Fibroblast of the aortic adventitia (primary cell): Measurements from ENCODE around the gene CYP20A1. TPM values are rescaled to one million over a fixed set of nuclear protein-coding genes. Genes with fewer than 3 reads are reported as not detected.

Source experiments
- DNase-seq: peaks from one replicate; pipeline ENCODE4 v3.0.0-alpha.2; 2010; ENCODE audit warnings: low read depth
- H3K4me3 ChIP-seq: 2 replicates; pipeline ENCODE4 v1.5.1; 2011; ENCODE audit warnings: low read depth, mild to moderate bottlenecking, control low read depth, low read length, moderate library complexity
- small RNA-seq: library from RNA; depleted of rRNA; stranded (forward); fragments of <200 nt; gene quantifications from one replicate; pipeline ENCODE3, GENCODE V24; 2012
- total RNA-seq: library from RNA; depleted of rRNA; stranded (reverse); fragments of >200 nt; gene quantifications from 2 replicates; pipeline ENCODE4 v1.2.3, GENCODE V29; 2012; ENCODE audit warnings: low replicate concordance
- TF ChIP-seq, protein P1 (sequence below): IDR thresholded peaks from 2 replicates; pipeline ENCODE4 v1.5.1; 2011; ENCODE audit warnings: mild to moderate bottlenecking, low read length, control low read depth, inconsistent platforms; ENCODE audit not compliant: insufficient read depth

The CYP20A1 gene
- total RNA-seq, 1 donor, result 51.7 TPM

DNA sequence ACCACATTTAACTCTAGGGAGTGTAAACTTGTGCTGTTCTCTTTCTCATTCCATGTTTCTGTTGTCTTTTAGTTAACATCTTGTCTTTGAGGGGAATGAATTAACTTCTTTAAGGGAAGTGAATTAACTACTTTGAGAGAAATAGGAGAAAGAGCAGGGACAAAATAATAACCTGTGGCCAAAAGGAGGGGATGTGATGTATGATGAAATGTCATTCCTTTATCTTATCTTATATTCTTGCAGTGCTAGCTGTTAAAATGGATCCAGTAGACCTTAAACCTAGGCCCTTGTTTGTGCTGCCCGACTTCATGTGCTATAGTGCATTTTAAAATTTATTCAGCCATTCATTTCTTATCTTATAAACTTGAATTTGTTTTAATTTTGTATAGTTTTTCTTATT is 107.8 kb downstream of the CYP20A1 start:
- no peak overlapping the region for H3K4me3 ChIP-seq
- TF ChIP-seq, protein P1, sequence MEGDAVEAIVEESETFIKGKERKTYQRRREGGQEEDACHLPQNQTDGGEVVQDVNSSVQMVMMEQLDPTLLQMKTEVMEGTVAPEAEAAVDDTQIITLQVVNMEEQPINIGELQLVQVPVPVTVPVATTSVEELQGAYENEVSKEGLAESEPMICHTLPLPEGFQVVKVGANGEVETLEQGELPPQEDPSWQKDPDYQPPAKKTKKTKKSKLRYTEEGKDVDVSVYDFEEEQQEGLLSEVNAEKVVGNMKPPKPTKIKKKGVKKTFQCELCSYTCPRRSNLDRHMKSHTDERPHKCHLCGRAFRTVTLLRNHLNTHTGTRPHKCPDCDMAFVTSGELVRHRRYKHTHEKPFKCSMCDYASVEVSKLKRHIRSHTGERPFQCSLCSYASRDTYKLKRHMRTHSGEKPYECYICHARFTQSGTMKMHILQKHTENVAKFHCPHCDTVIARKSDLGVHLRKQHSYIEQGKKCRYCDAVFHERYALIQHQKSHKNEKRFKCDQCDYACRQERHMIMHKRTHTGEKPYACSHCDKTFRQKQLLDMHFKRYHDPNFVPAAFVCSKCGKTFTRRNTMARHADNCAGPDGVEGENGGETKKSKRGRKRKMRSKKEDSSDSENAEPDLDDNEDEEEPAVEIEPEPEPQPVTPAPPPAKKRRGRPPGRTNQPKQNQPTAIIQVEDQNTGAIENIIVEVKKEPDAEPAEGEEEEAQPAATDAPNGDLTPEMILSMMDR, result no peak
- no peak for DNase-seq

DNA sequence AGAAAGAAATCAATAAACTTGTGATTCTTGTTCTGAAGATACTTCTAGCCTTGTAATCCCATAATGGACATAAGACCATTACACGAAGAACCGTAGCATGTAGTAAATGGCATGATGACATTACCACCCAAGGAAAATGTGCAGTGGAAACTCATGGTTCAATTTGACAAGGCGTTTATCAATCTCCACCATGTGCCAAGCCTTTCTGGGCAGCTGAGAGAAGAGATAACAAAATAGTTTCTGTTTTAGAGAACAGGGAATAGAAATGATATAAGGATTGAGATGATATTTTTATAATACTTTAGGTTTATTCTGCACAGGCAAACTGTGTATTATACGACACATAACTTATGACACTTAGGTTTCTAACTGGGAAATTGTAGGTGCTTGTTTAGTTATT is 108.6 kb downstream of the CYP20A1 start:
- no peak overlapping the region for H3K4me3 ChIP-seq
- no peak for DNase-seq
- TF ChIP-seq, protein P1, result no peak

DNA sequence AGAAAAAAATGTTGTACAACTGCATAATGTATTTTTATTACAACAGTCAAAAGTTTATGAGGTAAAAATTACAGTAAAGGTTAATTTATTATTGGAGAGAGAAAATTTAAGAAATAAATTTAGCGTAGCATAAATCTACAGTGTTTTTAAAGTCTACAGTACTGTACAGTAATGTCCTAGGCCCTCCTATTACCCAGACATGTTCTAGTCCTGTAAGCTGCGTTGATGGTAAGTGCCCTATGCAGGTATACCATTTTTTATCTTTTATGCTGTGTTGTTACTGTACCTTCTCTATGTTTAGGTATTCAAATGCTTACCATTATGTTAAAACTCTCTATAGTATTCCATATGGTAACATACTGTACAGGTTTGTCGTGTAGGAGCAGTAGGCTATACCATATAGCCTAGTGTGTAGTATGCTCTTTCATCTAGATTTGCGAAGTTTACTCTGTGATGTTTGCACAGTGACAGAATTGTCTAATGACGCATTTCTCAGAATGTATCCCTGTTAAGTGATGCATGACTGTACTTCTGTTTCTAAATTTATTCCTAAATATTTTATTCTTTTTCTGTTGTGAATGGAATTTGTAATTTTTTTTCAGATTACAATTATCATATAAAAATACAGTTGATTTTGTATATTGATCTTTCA is 113.9 kb downstream of the CYP20A1 start:
- no peak for DNase-seq
- TF ChIP-seq, protein P1, result no peak
- H3K4me3 ChIP-seq, result no peak overlapping the region

DNA sequence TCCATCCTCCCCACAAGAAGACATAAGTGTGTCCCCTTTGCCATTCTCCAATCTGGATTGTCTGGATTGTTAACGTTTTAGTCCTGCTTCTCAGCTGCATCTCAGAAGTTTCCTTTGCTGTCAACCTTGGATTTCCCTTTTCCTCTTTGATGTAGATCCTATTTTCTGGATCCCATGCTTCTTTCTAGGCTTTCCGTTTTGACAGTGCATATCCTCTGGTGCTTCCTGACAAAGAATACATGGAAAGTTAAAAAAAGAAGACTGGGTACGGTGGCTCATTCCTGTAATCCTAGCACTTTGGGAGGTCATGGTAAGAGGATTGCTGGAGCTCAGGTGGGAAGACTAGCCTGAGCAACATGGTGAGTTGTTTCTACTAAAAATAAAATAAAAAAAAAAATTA is 116.1 kb downstream of the CYP20A1 start:
- H3K4me3 ChIP-seq, result no peak overlapping the region
- DNase-seq, result no peak
- TF ChIP-seq, protein P1, result no peak

Small RNA genes lying within 50 kb of the gene (small RNA-seq; reads per million reads assigned to genes)
- not detected for gene RN7SL670P

Other genes starting within 250 kb of the CYP20A1 start
- 38.3 and 48.9 TPM in 2 replicates for gene NBEAL1, start 224.1 kb upstream of the CYP20A1 start, total RNA-seq
- 24.3 and 36.4 TPM in 2 replicates for gene ABI2, start 89.4 kb downstream of the CYP20A1 start, total RNA-seq